ENCODE data around the gene SPEG.

The SPEG gene

DNA sequence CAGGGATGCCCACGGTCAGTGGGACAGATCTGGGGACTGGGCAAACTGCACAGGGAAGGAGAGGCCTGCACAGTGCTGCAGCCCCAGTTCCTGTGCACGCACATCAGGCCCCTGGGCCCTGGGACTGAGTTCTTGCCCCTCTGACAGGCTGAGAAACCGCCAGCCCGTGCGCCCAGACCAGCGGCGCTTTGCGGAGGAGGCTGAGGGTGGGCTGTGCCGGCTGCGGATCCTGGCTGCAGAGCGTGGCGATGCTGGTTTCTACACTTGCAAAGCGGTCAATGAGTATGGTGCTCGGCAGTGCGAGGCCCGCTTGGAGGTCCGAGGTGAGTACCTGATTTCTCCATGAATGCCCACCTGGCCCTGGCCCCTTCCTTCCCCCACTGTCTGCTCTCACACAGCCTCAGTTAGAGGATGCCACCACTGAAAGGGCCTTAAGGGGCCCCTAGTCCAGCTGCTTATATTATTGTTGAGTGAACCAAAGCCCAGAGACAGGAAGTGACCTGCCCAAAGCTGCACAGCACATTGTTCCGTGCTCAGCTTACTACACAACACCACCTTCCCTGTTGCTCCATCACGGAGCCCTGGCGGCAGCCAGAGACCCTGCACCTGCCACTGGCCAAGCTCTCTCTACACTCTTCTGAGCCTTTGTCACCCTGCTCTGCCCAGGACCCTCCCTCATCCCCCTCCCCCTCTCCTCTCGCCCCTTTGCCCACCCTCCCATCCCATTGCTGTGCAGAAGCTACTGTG, 29.8 kb downstream of the SPEG start:
- no peak for DNase-seq

DNA sequence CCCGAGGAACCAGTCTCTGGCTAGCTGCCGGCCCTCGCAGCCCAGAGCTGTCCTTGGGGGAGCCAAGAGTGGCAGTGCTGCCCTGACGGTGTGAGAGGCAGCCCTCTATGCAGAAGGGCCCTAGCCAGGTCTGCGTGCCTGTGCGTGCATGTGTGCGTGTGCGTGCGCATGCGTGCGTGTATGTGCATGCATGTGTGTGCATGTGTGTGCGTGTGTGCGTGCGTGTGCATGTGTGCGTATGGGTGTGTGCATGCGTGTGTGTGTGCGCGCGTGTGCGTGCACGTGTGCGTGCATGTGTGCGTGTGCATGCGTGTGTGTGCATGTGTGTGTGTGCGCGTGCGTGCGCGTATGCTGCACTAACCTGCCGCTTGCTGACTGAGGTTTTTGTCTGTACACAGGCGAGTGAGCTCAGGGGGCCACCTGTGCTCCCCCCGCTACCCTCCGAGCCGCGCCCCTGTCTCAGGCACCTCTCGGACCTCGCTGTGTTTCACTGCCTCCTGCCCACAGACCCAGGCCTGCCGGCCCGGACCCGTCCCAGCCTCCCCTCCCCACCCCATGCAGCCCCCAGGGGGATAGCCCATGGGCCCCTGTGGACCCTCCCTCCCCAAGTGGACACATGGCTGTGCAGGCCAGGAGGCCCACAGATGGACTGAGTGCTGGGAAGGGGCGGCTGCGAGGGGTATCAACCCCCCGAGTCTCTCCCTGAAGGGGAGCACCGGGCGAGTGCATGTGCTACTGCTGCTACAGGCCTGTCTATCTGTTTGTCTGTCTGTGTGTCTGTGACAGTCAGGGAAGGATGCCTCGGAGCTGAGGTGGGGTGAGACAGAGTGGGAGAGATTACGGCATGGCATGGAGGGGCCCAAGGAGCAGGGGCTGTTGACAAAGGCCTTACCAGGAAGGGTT, 31.3 kb downstream of the SPEG start:
- no peak for DNase-seq

DNA sequence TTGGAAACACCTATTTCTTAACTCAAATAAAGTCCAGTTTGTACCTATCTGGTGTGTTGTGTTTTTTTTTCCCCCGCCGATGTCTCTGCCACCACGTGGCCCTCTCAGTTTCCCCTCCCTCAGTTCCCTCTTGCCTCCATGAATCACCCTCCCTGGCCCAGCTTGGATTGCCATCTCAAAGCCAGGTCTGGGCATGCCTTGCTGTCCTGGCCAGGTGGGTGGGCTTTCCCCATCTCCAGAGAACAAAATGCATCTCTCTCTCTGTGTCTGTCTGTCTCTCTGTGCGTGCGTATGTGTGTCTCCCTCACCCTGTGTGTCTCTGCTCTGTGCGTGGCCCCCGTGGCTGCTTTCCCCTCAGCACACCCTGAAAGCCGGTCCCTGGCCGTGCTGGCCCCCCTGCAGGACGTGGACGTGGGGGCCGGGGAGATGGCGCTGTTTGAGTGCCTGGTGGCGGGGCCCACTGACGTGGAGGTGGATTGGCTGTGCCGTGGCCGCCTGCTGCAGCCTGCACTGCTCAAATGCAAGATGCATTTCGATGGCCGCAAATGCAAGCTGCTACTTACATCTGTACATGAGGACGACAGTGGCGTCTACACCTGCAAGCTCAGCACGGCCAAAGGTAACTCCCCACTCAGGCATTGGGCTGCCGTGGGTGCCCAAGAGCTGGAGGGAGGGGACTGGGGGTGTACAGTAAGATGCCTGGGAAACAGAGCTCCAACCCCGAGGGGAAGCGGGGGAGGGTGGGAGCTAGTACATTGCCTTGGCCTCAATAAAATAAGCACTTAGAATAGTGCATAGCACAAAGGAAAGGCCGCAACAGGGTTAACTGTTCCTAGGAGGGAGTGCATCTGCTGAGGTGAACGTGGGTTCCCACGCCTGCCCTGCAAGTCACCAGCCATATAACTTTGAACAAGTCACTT, 32.4 kb downstream of the SPEG start:
- DNase-seq: no peak

DNA sequence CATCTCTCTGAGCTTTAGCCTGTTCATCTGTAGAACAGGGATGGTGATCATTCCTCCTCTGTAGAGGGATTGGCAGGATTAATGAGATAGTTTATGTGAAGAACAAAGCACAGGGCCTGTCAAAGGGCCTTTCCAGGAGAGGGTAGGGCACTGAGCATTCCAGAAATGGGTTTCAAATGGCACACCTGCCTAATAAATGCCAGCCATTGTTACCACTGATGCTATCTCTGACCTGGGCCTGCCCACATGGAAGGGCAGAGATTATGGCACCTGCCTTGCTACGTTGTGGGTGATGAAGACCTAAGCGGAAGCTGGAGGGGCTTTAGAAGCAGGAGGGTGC, 33.1 kb downstream of the SPEG start:
- no peak for DNase-seq

GRCh38 chr2:219468410-219469185, 34.0 kb downstream of the SPEG start:
- DNase-seq: no peak

DNA sequence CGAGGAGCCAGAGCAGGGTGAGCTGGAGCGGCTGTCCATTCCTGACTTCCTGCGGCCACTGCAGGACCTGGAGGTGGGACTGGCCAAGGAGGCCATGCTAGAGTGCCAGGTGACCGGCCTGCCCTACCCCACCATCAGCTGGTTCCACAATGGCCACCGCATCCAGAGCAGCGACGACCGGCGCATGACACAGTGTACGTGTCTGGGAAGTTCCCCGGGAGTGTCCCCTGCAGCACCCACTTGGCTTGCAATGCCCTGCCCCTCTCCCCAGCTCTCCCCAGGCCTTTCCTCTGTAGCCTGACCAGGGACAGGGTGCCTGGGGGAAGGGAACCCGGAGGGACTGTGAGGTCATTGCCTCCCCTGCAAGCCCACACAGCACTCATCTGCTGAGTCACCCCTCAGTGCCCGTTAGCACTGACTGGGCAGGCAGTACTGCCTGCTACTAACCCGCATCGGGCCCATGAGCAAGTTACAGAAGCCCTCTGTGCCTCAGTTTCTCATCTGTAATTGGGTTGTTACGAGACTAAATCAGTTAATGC, 34.6 kb downstream of the SPEG start:
- DNase-seq: no peak

GRCh38 chr2:219470429-219470828, 35.8 kb downstream of the SPEG start:
- no peak for DNase-seq

DNA sequence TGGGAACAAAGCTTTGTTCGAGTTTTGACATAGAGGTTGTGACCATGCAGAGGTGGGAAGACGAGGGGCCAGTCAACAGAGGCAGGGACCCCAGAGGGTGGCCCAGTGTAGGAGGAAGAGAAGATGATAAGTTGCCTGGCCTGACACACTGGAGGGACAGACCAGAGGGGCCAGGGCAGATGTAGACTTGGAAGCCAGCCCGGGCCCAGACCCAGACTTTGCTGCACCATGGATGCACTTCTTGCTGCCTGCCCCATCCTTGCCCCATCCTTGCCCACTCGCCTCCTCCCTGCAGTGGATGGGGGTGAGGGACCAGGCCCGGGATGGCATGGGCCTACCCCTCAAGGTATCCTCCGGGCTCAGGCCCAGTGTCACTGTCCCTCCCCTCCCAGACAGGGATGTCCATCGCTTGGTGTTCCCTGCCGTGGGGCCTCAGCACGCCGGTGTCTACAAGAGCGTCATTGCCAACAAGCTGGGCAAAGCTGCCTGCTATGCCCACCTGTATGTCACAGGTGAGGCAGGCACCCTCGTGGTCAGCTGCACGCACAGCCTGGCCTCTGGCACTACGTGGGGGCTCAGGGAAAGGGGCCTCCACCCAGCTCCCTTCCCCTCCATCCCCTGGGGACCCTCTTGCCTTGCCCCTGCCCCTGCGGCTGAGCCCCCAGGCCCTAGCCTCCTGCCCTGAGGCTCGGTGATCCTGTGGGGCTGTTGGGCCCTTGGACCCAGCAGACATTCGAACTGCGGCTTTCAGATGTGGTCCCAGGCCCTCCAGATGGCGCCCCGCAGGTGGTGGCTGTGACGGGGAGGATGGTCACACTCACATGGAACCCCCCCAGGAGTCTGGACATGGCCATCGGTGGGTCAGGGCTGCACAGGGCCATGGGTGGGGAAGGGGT, 37.1 kb downstream of the SPEG start:
- DNase-seq: no peak

GRCh38 chr2:219472629-219473187, 38.1 kb downstream of the SPEG start:
- no peak for DNase-seq

DNA sequence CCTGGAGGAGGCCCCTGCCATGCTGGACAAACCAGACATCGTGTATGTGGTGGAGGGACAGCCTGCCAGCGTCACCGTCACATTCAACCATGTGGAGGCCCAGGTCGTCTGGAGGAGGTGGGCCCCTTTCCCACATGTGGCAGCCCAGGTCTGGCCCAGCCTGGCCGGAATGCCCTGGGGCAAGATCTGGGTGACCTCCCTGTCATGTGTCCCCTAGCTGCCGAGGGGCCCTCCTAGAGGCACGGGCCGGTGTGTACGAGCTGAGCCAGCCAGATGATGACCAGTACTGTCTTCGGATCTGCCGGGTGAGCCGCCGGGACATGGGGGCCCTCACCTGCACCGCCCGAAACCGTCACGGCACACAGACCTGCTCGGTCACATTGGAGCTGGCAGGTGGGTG, 38.9 kb downstream of the SPEG start:
- no peak for DNase-seq

DNA sequence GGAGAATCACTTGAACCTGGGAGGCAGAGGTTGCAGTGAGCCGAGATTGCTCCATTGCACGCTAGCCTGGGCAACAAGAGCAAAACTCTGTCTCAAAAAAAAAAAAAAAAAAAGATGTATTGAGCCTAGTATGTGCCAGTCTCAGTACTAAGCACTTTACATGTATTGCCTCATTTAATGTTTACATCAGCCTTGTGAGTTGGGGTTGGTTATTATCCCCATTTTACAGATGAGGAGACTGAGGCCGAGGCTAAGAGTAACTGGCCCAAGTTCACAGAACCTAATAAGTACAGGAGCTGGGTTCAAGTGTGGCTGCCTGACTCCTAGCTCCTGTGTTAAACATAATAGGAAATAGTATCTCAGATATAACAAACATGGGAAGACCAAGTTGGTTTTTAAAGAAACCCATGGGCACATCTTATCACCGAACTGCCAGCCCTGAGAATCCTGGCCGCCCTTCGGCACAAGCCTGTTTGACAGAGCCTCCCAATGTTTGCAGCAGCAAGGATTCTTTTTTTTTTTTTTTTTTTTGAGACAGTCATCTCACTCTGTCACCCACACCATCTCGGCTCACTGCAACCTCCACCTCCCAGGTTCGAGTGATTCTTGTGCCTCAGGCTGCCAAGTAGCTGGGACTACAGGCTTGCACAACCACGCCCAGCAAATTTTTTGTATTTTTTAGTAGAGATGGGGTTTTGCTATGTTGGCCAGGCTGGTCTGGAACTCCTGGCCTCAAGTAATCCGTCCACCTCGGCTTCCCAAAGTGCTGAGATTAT, 39.8 kb downstream of the SPEG start:
- no peak for DNase-seq

GRCh38 chr2:219475278-219475677, 40.6 kb downstream of the SPEG start:
- DNase-seq: no peak

DNA sequence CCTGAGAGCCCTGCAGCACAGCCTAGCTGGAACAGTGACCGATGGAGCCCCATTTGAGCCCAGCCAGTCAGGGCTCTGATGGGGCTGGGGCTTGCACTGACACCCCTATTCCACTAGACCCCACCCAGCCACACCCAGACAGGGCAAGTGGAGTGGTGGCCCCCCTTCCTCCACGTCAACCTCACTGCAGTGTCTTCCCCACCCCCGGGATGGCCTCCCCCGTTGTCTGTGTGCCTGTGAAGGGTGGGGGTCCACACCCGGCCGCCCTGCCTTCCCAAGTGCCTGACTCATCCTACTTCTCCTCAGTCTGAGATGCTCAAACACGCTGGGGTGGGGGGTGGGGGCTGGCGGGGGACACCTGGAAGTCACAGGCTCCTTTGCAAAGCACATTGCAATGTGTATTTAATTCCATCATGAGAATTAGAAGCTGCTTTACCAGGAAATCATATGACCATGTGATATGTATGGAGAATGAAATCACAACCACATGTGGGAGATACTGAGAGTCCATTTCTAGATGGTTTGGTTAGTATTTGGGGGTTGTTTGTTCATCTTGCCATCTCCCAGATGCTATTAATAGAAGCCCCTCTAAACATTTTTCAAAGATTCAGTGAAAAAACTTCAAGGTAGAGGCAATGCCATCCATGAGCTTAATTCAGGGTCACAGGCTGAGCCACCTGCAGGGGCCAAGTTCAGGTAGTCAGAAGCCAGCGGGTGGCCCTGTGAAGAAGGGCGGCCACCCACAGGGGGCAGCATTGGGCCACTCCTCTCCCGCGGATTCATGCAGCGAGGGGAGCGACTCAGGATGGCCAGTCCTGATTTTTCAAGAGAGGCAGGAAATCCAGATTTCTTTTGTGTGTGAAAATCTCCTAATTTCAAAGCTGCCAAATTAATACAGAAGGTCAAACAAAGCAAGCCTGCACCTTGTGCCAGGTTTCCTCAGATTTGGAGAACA, 41.3 kb downstream of the SPEG start:
- DNase-seq: peak; percentile 78 to 79

- no peak for DNase-seq
Observed at GRCh38 chr2:219476652-219477151, 42.1 kb downstream of the SPEG start.

DNA sequence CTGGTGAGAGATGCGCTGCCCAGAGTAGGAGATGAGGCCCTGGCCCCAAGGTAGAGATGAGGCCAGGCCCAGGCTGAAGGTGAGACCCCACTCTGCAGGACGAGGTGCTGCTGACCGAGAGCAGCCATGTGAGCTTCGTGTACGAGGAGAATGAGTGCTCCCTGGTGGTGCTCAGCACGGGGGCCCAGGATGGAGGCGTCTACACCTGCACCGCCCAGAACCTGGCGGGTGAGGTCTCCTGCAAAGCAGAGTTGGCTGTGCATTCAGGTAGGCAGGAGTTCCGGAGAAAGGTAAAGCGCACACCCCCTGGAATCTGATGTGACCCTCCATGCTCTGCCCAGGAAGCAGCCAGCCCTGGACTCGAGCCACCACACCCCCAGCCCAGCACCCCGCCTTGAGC, 42.5 kb downstream of the SPEG start:
- no peak for DNase-seq

DNA sequence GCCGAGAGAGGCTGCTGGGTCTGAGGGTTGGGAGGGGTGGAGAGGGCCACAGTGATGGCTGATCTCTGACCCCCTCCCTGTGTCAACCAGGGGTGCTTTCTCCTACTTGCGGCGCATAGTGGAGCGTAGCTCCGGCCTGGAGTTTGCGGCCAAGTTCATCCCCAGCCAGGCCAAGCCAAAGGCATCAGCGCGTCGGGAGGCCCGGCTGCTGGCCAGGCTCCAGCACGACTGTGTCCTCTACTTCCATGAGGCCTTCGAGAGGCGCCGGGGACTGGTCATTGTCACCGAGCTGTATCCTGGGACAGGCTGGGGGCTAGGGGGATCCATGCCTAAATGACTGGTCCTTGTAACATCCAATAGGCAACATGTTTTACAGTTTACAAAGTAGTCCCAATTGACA, 43.2 kb downstream of the SPEG start:
- no peak for DNase-seq

GRCh38 chr2:219478916-219479315, 44.3 kb downstream of the SPEG start:
- no peak for DNase-seq

DNA sequence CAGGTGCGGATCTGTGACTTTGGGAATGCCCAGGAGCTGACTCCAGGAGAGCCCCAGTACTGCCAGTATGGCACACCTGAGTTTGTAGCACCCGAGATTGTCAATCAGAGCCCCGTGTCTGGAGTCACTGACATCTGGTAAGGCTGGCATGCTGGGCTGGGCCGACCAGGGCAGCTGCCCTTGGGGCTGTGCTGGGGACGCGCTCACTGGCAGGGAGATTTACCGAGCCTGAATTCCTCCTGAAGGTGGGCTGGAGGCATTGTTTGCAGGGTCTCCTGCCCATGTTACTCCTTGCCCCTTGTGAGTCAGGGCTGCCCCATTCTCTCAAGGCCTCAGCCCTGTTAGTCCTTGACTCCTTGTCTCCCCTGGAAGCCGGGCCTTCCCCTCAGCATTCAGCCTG, 45.4 kb downstream of the SPEG start:
- DNase-seq: no peak

Measured in activated CD4-positive, alpha-beta T cell treated with anti-CD3 and anti-CD28 coated beads, Interleukin-2, amount 50 U/mL, for 48 hours (primary cell).